ENCODE data around the gene DLGAP1. TPM values are rescaled to one million over a fixed set of nuclear protein-coding genes. Genes with fewer than 3 reads are reported as not detected.
A peak's percentile ranks its signal among the peaks of the same experiment; 100 is the strongest.

DLGAP1 gene
- polyA plus RNA-seq, 1 of the 3 experiments (the other 2 are of a cell fraction) = not detected

GRCh38 chr18:4004183-4004829 lies 450.8 kb downstream of the DLGAP1 start:
- Histone ChIP-seq H3K4me2 (peak overlapping the region; percentile 21; the same call in 1 of the 2 replicates), H3K9ac (no peak overlapping the region), H4K20me1 (ENCODE audit: insufficient read depth) (no peaks in the 10 kb centered on the region), H3K9me3 (no peaks in the 10 kb centered on the region), H2AFZ (ENCODE audit: low read depth) (no peak overlapping the region), H3K9me2 (no peaks in the 10 kb centered on the region), H3K4me3 (ENCODE audit: low read depth in 2 of 2, low read length in 1 of 2) (no peak overlapping the region), H3F3A (replicated peaks; ENCODE audit: insufficient read depth) (no peaks in the 10 kb centered on the region), H3K79me2 (ENCODE audit: insufficient read depth) (no peaks in the 10 kb centered on the region), H3K27me3 (ENCODE audit: insufficient read depth) (peaks cover 28% of the 10 kb centered on the region; the same call in 1 of the 2 replicates), H3K27ac (ENCODE audit: low read depth in 2 of 2, low read length in 1 of 2) (no peak overlapping the region), H3K4me1 (ENCODE audit: control insufficient read depth in 1 of 2, insufficient read depth in 2 of 2, low read depth in 1 of 2, low read length in 1 of 2) (no peaks in the 10 kb centered on the region; a peak in 1 of 4 replicates), H3K36me3 (replicated peaks in 1 of 2; ENCODE audit: control insufficient read depth in 1 of 2, insufficient read depth in 2 of 2, low read length in 1 of 2) (no peaks in the 10 kb centered on the region)
- DNase-seq = no peak
- TF ChIP-seq, protein P1, sequence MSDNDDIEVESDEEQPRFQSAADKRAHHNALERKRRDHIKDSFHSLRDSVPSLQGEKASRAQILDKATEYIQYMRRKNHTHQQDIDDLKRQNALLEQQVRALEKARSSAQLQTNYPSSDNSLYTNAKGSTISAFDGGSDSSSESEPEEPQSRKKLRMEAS (IDR thresholded peaks at IDR 0.05; ENCODE audit: low read depth) = no peak
- TF ChIP-seq FOSL2 (IDR thresholded peaks at IDR 0.05; ENCODE audit: borderline replicate concordance, low read depth) = 0 out of 2 replicates have a peak, but pooled peaks have one; percentile 14
- WGBS (ENCODE audit: low lambda C conversion rate) = 9% methylated on average over 8 of the region's 8 CpGs
- ChIA-PET POLR2A (no interaction called here), CTCF (interaction anchor here (1.3 to 1.4 kb wide), 2 partner anchors 19 to 233 kb away, joined by 4 to 5 read pairs; no protein-coding TSS in a partner anchor)

DNA sequence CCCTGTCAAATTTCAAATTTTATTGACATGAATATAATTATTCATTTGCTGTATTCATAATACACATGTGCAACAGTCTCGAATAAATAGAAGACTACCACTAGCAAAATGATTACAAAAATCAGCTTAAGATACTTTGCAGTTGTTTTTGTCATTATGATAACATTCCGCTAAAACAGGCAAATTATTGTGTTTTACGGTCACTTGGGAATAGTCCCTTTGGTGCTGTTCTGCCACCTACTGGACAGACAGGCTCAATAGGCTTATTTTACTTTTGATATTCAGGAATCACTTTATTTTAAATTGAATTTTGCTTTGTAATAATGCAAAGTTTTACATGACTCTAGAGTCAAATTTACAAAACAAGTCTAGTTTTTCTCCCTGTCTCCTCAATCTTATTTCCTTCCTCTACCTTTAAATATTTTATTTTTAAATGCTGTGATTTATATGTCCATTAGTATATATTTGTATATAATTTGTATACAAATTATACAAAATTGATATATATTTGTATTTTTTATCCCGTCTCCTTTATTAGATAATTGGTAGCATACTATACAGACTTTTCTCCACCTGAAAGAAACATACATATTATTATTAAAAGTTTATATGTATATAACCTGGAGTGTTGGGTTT lies 456.3 kb downstream of the DLGAP1 start:
- 0% methylated on average over 4 of the region's 4 CpGs for WGBS (ENCODE audit: low lambda C conversion rate)
- DNase-seq = peak; percentile 19
- Histone ChIP-seq H3K27ac (ENCODE audit: low read depth in 2 of 2, low read length in 1 of 2) (no peak overlapping the region), H3K4me2 (no peak overlapping the region), H3F3A (replicated peaks; ENCODE audit: insufficient read depth) (no peaks in the 10 kb centered on the region), H3K4me1 (ENCODE audit: control insufficient read depth in 1 of 2, insufficient read depth in 2 of 2, low read depth in 1 of 2, low read length in 1 of 2) (no peaks in the 10 kb centered on the region), H3K9me2 (no peaks in the 10 kb centered on the region), H3K36me3 (replicated peaks in 1 of 2; ENCODE audit: control insufficient read depth in 1 of 2, insufficient read depth in 2 of 2, low read length in 1 of 2) (no peaks in the 10 kb centered on the region), H3K27me3 (ENCODE audit: insufficient read depth) (peaks cover 16% of the 10 kb centered on the region; the same call in 1 of the 2 replicates), H3K4me3 (ENCODE audit: low read depth in 2 of 2, low read length in 1 of 2) (peak overlapping the region in 1 of 2 experiments; percentile 3; a peak in 1 of 4 replicates), H4K20me1 (ENCODE audit: insufficient read depth) (no peaks in the 10 kb centered on the region), H3K79me2 (ENCODE audit: insufficient read depth) (no peaks in the 10 kb centered on the region), H3K9ac (no peak overlapping the region), H3K9me3 (no peaks in the 10 kb centered on the region), H2AFZ (ENCODE audit: low read depth) (no peak overlapping the region; the same call in 1 of the 2 replicates)
- POLR2A ChIA-PET = no interaction called here
- CTCF ChIA-PET = interaction anchor here (0.6 to 1.6 kb wide), 10 partner anchors 10 to 719 kb away, joined by 3 to 13 read pairs (median 4); no protein-coding TSS in a partner anchor
- TF ChIP-seq FOXJ3 (CRISPR knock-in tag; IDR thresholded peaks at IDR 0.05) (no peak), EP300 (IDR thresholded peaks at IDR 0.05; ENCODE audit: borderline replicate concordance in 1 of 2, low read depth in 1 of 2, low read length in 1 of 2) (no peak), POLR2AphosphoS5 (IDR thresholded peaks at IDR 0.05; ENCODE audit: low read depth, low read length) (no peak), TAF1 (IDR thresholded peaks at IDR 0.05; ENCODE audit: borderline replicate concordance, low read depth, low read length) (no peak), NFIC (IDR thresholded peaks at IDR 0.05; ENCODE audit: borderline replicate concordance) (no peak), RAD21 (IDR thresholded peaks at IDR 0.05; ENCODE audit: low read length) (peak; percentile 68), CHD2 (IDR thresholded peaks at IDR 0.05; ENCODE audit: low read length, partially characterized antibody) (no peak), EZH2phosphoT487 (IDR thresholded peaks at IDR 0.05; ENCODE audit: borderline replicate concordance, low read depth) (no peak), IRF3 (IDR thresholded peaks at IDR 0.05; ENCODE audit: low read depth, low read length) (no peak), ZBTB33 (IDR thresholded peaks at IDR 0.05; ENCODE audit: borderline replicate concordance, low read depth) (no peak), TEAD4 (IDR thresholded peaks at IDR 0.05; ENCODE audit: borderline replicate concordance, insufficient read depth) (no peak), PBX3 (IDR thresholded peaks at IDR 0.05) (no peak), GABPA (IDR thresholded peaks at IDR 0.05; ENCODE audit: low read depth) (no peak), FOXM1 (IDR thresholded peaks at IDR 0.05; ENCODE audit: low read depth) (no peak)
- TF ChIP-seq, protein P2, sequence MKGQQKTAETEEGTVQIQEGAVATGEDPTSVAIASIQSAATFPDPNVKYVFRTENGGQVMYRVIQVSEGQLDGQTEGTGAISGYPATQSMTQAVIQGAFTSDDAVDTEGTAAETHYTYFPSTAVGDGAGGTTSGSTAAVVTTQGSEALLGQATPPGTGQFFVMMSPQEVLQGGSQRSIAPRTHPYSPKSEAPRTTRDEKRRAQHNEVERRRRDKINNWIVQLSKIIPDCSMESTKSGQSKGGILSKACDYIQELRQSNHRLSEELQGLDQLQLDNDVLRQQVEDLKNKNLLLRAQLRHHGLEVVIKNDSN (IDR thresholded peaks at IDR 0.05; ENCODE audit: borderline replicate concordance, low read depth) = no peak
- TF ChIP-seq, protein P3, sequence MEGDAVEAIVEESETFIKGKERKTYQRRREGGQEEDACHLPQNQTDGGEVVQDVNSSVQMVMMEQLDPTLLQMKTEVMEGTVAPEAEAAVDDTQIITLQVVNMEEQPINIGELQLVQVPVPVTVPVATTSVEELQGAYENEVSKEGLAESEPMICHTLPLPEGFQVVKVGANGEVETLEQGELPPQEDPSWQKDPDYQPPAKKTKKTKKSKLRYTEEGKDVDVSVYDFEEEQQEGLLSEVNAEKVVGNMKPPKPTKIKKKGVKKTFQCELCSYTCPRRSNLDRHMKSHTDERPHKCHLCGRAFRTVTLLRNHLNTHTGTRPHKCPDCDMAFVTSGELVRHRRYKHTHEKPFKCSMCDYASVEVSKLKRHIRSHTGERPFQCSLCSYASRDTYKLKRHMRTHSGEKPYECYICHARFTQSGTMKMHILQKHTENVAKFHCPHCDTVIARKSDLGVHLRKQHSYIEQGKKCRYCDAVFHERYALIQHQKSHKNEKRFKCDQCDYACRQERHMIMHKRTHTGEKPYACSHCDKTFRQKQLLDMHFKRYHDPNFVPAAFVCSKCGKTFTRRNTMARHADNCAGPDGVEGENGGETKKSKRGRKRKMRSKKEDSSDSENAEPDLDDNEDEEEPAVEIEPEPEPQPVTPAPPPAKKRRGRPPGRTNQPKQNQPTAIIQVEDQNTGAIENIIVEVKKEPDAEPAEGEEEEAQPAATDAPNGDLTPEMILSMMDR (IDR thresholded peaks at IDR 0.05) = peak; percentile 91
